GM23248 (cell line): ENCODE measurements around the gene ROS1.

Experiments
- EZH2 ChIP-seq: fragments of 200-600 bp; sonication (generic); IDR thresholded peaks from 2 replicates; pipeline ENCODE4 v1.6.1; 2018; ENCODE audit warnings: antibody characterized with exemption, mild to moderate bottlenecking; ENCODE audit not compliant: insufficient read depth, poor library complexity, severe bottlenecking
- EZH2phosphoT487 ChIP-seq: fragments of 200-600 bp; sonication (generic); IDR thresholded peaks from 2 replicates; pipeline ENCODE4 v1.6.1; 2018; ENCODE audit warnings: antibody characterized with exemption, moderate library complexity, mild to moderate bottlenecking, low read depth; ENCODE audit not compliant: insufficient read depth

- TF ChIP-seq EZH2 = no peak
- TF ChIP-seq EZH2phosphoT487 = no peak
Observed at GRCh38 chr6:117375446-117375845, 50.3 kb downstream of the ROS1 start.
